Panc1 (cell line): ENCODE data around the gene SCYGR7. TPM values are rescaled to one million over a fixed set of nuclear protein-coding genes. Genes with fewer than 3 reads are reported as not detected.
A peak's percentile ranks its signal among the peaks of the same experiment; 100 is the strongest.

Source experiments
- ATAC-seq: fragments of 200-7000 bp; cut with Tn5 transposase; 2 replicates; pipeline ENCODE4 v1.9.1; 2020; ENCODE audit warnings: mild to moderate bottlenecking, moderate library complexity
- BruUV-seq: library from RNA; stranded (reverse); fragments of 400-500 nt; replicated peaks from 2 replicates; lab custom pipeline; 2021; lab: Mats Ljungman, UMichigan
- CTCF ChIA-PET: fragments of 300-600 bp; sonication (Branson Sonifier 250); formaldehyde crosslinking; loops from one replicate; lab custom pipeline; 2022; ENCODE audit warnings: antibody characterized with exemption; lab: Charles Lee
- POLR2A ChIA-PET: fragments of 300-600 bp; sonication (Branson Sonifier 250); formaldehyde crosslinking; loops from one replicate; lab custom pipeline; 2022; ENCODE audit warnings: antibody characterized with exemption; lab: Charles Lee
- DNase-seq: peaks from one replicate; pipeline ENCODE4 v3.0.0-alpha.2; 2010; ENCODE audit warnings: low read depth, low spot score
- H3K27ac ChIP-seq: 2 replicates; pipeline ENCODE4 v1.5.1; 2011; ENCODE audit warnings: mild to moderate bottlenecking, low read length, inconsistent platforms
- H3K27me3 ChIP-seq: fragments of 200-500 bp; sonication (Bioruptor generic); 2 replicates; pipeline ENCODE4 v1.6.0; 2014; ENCODE audit warnings: low read length, inconsistent platforms; ENCODE audit not compliant: control insufficient read depth, insufficient read depth
- H3K36me3 ChIP-seq: fragments of 200-500 bp; sonication (Bioruptor generic); 2 replicates; pipeline ENCODE4 v1.5.1; 2014; ENCODE audit warnings: inconsistent platforms, mild to moderate bottlenecking, low read length, moderate library complexity; ENCODE audit not compliant: control insufficient read depth, insufficient read depth
- H3K4me1 ChIP-seq: 2 replicates; pipeline ENCODE4 v1.5.1; 2011; ENCODE audit warnings: inconsistent platforms, mild to moderate bottlenecking, low read length, moderate library complexity; ENCODE audit not compliant: control insufficient read depth, insufficient read depth
- H3K4me3 ChIP-seq, 2 experiments: 2 replicates each; pipeline ENCODE4 v1.5.1; 2011 to 2012; ENCODE audit warnings: low read depth in 2 of 2, low read length in 2 of 2, mild to moderate bottlenecking in 2 of 2, inconsistent platforms in 1 of 2, moderate library complexity in 1 of 2
- H3K9me3 ChIP-seq: fragments of 200-500 bp; sonication (Bioruptor generic); 2 replicates; pipeline ENCODE4 v1.5.1; 2014; ENCODE audit warnings: low read depth, mild to moderate bottlenecking, inconsistent platforms, low read length, moderate library complexity; ENCODE audit not compliant: control insufficient read depth, insufficient read depth
- POLR2AphosphoS5 ChIP-seq: IDR thresholded peaks from 2 replicates; pipeline ENCODE4 v1.6.1; 2012; ENCODE audit warnings: mild to moderate bottlenecking, low read depth, low read length, moderate library complexity
- SIN3A ChIP-seq: IDR thresholded peaks from 2 replicates; pipeline ENCODE4 v1.6.1; 2012; ENCODE audit warnings: low read depth, mild to moderate bottlenecking, low read length, moderate library complexity, borderline replicate concordance; ENCODE audit not compliant: insufficient read depth
- TCF7L2 ChIP-seq: IDR thresholded peaks from 2 replicates; pipeline ENCODE4 v1.6.1; 2011; ENCODE audit warnings: mild to moderate bottlenecking, low read depth, low read length, inconsistent platforms
- in situ Hi-C: cut with HindIII; loops from 2 replicates; pipeline ENCODE4 v1.10.0; 2016; ENCODE audit warnings: low sequenced_read_pairs, low pct_unique_long_range_greater_than_20kb
- intact Hi-C: fragments of 100-400 bp; cut with micrococcal nuclease; formaldehyde crosslinking; loops from one replicate; pipeline ENCODE4 v1.10.0; 2022; ENCODE audit not compliant: unreplicated experiment
- total RNA-seq: library from RNA; stranded (reverse); gene quantifications from one replicate; pipeline ENCODE4 v1.2.1, GENCODE V29; 2021; ENCODE audit not compliant: unreplicated experiment
- TF ChIP-seq, protein P1 (sequence below): fragments of 450-650 bp; IDR thresholded peaks from 2 replicates; pipeline ENCODE4 v1.5.1; 2017; ENCODE audit warnings: mild to moderate bottlenecking
- TF ChIP-seq, protein P2 (sequence below), 2 experiments: IDR thresholded peaks; 2 replicates each; pipeline ENCODE4 v1.6.1; 2011 to 2012; ENCODE audit warnings: low read depth in 2 of 2, control low read depth in 1 of 2, low read length in 1 of 2, mild to moderate bottlenecking in 1 of 2, moderate library complexity in 1 of 2; ENCODE audit not compliant: insufficient read depth in 1 of 2

SCYGR7 gene
- total RNA-seq, 1 experiment from 2014 or later, result not detected

- ChIA-PET POLR2A (no interaction called here), CTCF (no interaction called here)
- peak; percentile 21; the same call in 1 of the 2 replicates for ATAC-seq
- no TSS peak for BruUV-seq
- H3K27me3 ChIP-seq, result no peaks in the 10 kb centered on the region
- H3K4me3 ChIP-seq, result no peak overlapping the region
- no peaks in the 10 kb centered on the region for H3K9me3 ChIP-seq
- in situ Hi-C loops (no loop called here), intact Hi-C loops (no loop called here)
- TF ChIP-seq, protein P1, sequence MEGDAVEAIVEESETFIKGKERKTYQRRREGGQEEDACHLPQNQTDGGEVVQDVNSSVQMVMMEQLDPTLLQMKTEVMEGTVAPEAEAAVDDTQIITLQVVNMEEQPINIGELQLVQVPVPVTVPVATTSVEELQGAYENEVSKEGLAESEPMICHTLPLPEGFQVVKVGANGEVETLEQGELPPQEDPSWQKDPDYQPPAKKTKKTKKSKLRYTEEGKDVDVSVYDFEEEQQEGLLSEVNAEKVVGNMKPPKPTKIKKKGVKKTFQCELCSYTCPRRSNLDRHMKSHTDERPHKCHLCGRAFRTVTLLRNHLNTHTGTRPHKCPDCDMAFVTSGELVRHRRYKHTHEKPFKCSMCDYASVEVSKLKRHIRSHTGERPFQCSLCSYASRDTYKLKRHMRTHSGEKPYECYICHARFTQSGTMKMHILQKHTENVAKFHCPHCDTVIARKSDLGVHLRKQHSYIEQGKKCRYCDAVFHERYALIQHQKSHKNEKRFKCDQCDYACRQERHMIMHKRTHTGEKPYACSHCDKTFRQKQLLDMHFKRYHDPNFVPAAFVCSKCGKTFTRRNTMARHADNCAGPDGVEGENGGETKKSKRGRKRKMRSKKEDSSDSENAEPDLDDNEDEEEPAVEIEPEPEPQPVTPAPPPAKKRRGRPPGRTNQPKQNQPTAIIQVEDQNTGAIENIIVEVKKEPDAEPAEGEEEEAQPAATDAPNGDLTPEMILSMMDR, result no peak
- TF ChIP-seq SIN3A, result no peak
- DNase-seq, result no peak
- no peak overlapping the region for H3K27ac ChIP-seq
- H3K36me3 ChIP-seq, result no peaks in the 10 kb centered on the region
- H3K4me1 ChIP-seq, result no peaks in the 10 kb centered on the region
Measured at GRCh38 chr2:227703280-227703732, 24.8 kb upstream of the SCYGR7 start.

DNA sequence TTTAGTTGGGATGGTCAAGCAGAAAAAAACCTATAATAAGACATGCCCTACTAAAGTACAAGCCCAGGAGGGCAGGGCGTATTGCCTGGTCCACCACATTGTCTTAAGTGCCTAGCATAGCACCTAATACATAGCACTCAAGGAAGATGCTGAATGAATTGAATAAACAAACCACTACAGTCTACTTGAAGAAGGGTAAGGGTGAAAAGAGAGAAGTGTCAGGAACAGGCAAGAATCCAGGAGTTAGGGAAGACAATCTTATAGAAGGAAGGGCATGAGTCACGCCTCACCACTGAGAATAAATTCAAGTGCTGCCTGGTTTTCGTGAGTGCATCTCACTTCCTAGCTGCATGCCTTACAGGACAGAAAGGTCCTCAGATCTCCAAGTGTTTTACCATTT, 24.2 kb upstream of the SCYGR7 start:
- ATAC-seq (no peak), DNase-seq (no peak)
- ChIA-PET CTCF (no interaction called here), POLR2A (no interaction called here)
- no peaks in the 10 kb centered on the region for H3K4me1 ChIP-seq
- H3K27me3 ChIP-seq, result no peaks in the 10 kb centered on the region
- TF ChIP-seq, protein P2, sequence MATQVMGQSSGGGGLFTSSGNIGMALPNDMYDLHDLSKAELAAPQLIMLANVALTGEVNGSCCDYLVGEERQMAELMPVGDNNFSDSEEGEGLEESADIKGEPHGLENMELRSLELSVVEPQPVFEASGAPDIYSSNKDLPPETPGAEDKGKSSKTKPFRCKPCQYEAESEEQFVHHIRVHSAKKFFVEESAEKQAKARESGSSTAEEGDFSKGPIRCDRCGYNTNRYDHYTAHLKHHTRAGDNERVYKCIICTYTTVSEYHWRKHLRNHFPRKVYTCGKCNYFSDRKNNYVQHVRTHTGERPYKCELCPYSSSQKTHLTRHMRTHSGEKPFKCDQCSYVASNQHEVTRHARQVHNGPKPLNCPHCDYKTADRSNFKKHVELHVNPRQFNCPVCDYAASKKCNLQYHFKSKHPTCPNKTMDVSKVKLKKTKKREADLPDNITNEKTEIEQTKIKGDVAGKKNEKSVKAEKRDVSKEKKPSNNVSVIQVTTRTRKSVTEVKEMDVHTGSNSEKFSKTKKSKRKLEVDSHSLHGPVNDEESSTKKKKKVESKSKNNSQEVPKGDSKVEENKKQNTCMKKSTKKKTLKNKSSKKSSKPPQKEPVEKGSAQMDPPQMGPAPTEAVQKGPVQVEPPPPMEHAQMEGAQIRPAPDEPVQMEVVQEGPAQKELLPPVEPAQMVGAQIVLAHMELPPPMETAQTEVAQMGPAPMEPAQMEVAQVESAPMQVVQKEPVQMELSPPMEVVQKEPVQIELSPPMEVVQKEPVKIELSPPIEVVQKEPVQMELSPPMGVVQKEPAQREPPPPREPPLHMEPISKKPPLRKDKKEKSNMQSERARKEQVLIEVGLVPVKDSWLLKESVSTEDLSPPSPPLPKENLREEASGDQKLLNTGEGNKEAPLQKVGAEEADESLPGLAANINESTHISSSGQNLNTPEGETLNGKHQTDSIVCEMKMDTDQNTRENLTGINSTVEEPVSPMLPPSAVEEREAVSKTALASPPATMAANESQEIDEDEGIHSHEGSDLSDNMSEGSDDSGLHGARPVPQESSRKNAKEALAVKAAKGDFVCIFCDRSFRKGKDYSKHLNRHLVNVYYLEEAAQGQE (IDR thresholded peaks at IDR 0.05; ENCODE audit: insufficient read depth in 1 of 2, low read depth in 2 of 2, low read length in 1 of 2), result no peak
- TF ChIP-seq, protein P1, result no peak
- TF ChIP-seq SIN3A (no peak), TCF7L2 (no peak), POLR2AphosphoS5 (no peak)
- no peak overlapping the region for H3K4me3 ChIP-seq
- intact Hi-C loops, result no loop called here
- in situ Hi-C loops, result no loop called here
- H3K36me3 ChIP-seq, result no peaks in the 10 kb centered on the region
- no TSS peak for BruUV-seq
- H3K9me3 ChIP-seq, result no peaks in the 10 kb centered on the region
- no peak overlapping the region for H3K27ac ChIP-seq
